Activated naive CD4-positive, alpha-beta T cell (primary cell): ENCODE data around the gene NBPF1.
"Not testable (repeated sequence)": the region's sequence is repeated elsewhere in the genome, so short reads cannot be mapped to it uniquely, and the experiment has no call there.

Experiments used
- DNase-seq, 4 experiments: peaks; one replicate each; lab custom pipeline; 2025; lab: John Stamatoyannopoulos, UW

The NBPF1 gene

GRCh38 chr1:16512624-16513411 lies 100.5 kb downstream of the NBPF1 start:
- DNase-seq: not testable (repeated sequence)
